SK-N-SH (cell line): Measurements from ENCODE around the gene SAMD5. TPM values are rescaled to one million over a fixed set of nuclear protein-coding genes. Genes with fewer than 3 reads are reported as not detected.

Experiments
- CTCF ChIA-PET: fragments of 300-600, 350-600 bp; formaldehyde crosslinking; extraction: SDS; loops from one replicate; lab custom pipeline; 2021; lab: Yijun Ruan, JAX
- POLR2A ChIA-PET: fragments of 350-600 bp; sonication (Branson Sonifier 250); formaldehyde crosslinking; extraction: SDS; loops from one replicate; lab custom pipeline; 2020; ENCODE audit warnings: antibody characterized with exemption, inconsistent platforms; lab: Yijun Ruan, JAX
- DNase-seq: peaks from one replicate; pipeline ENCODE4 v3.0.0; 2012
- H2AFZ ChIP-seq: fragments of 200-600 bp; sonication (generic); 2 replicates; pipeline ENCODE4 v1.8.1; 2016; ENCODE audit warnings: antibody characterized with exemption, mild to moderate bottlenecking, low read depth
- H3F3A ChIP-seq: fragments of 200-600 bp; sonication (generic); replicated peaks from 2 replicates; pipeline ENCODE3; 2016; ENCODE audit warnings: antibody characterized with exemption, mild to moderate bottlenecking; ENCODE audit not compliant: insufficient read depth
- H3K27ac ChIP-seq, 2 experiments: fragments of 200-500 bp in 1 of 2; fragments of 200-600 bp in 1 of 2; sonication (Bioruptor generic) in 1 of 2; sonication (generic), shearing (Covaris generic) in 1 of 2; 2 replicates each; pipeline versions ENCODE4 v1.5.1 to v1.6.1; 2014 to 2016; ENCODE audit warnings: low read depth in 2 of 2, inconsistent platforms in 1 of 2, low read length in 1 of 2, mild to moderate bottlenecking in 1 of 2, mixed read lengths in 1 of 2
- H3K27me3 ChIP-seq: fragments of 200-600 bp; sonication (generic), shearing (Covaris generic); 2 replicates; pipeline ENCODE4 v1.6.1; 2016; ENCODE audit warnings: mixed run types; ENCODE audit not compliant: insufficient read depth
- H3K36me3 ChIP-seq, 2 experiments: fragments of 200-500 bp in 1 of 2; fragments of 200-600 bp in 1 of 2; sonication (Bioruptor generic) in 1 of 2; sonication (generic) in 1 of 2; replicated peaks in 1 of 2; 2 replicates each; pipeline versions ENCODE3 to v1.5.1; 2014 to 2016; ENCODE audit warnings: low read length in 1 of 2, mild to moderate bottlenecking in 1 of 2; ENCODE audit not compliant: insufficient read depth in 2 of 2, control insufficient read depth in 1 of 2
- H3K4me1 ChIP-seq, 2 experiments: fragments of 200-500 bp in 1 of 2; fragments of 200-600 bp in 1 of 2; sonication (Bioruptor generic) in 1 of 2; sonication (generic), shearing (Covaris generic) in 1 of 2; 2 replicates each; pipeline versions ENCODE4 v1.5.1 to v1.6.1; 2014 to 2016; ENCODE audit warnings: low read depth in 1 of 2, low read length in 1 of 2, mixed run types in 1 of 2; ENCODE audit not compliant: insufficient read depth in 2 of 2, control insufficient read depth in 1 of 2
- H3K4me2 ChIP-seq: fragments of 200-600 bp; sonication (generic), shearing (Covaris generic); 2 replicates; pipeline ENCODE4 v1.6.1; 2017; ENCODE audit warnings: mixed run types
- H3K4me3 ChIP-seq, 2 experiments: fragments of 200-500 bp in 1 of 2; fragments of 200-600 bp in 1 of 2; sonication (Bioruptor generic) in 1 of 2; sonication (generic), shearing (Covaris generic) in 1 of 2; 2 replicates each; pipeline versions ENCODE4 v1.5.1 to v1.8.1; 2014 to 2016; ENCODE audit warnings: low read depth in 2 of 2, inconsistent platforms in 1 of 2, low read length in 1 of 2, mild to moderate bottlenecking in 1 of 2, mixed read lengths in 1 of 2, moderate library complexity in 1 of 2
- H3K79me2 ChIP-seq: fragments of 200-600 bp; sonication (generic); 2 replicates; pipeline ENCODE4 v1.8.1; 2017; ENCODE audit warnings: mild to moderate bottlenecking; ENCODE audit not compliant: insufficient read depth
- H3K9ac ChIP-seq: fragments of 200-600 bp; sonication (generic); 2 replicates; pipeline ENCODE4 v1.6.1; 2017; ENCODE audit warnings: mixed run types
- H3K9me2 ChIP-seq: fragments of 200-600 bp; sonication (generic); 2 replicates; pipeline ENCODE4 v1.6.1; 2017; ENCODE audit warnings: mixed run types
- H3K9me3 ChIP-seq: fragments of 200-600 bp; sonication (generic); 2 replicates; pipeline ENCODE4 v1.6.1; 2017; ENCODE audit warnings: mixed run types, mild to moderate bottlenecking, moderate library complexity
- H4K20me1 ChIP-seq: fragments of 200-600 bp; sonication (generic); 2 replicates; pipeline ENCODE4 v1.6.1; 2017; ENCODE audit warnings: mild to moderate bottlenecking, mixed run types; ENCODE audit not compliant: insufficient read depth
- CTCF ChIP-seq: fragments of 200-600 bp; sonication (generic); IDR thresholded peaks from 2 replicates; pipeline ENCODE4 v1.6.1; 2017; ENCODE audit warnings: antibody characterized with exemption, mild to moderate bottlenecking, moderate library complexity
- ELF1 ChIP-seq: IDR thresholded peaks from 2 replicates; pipeline ENCODE4 v1.4.0; 2012
- EZH2phosphoT487 ChIP-seq: fragments of 200-600 bp; sonication (generic); IDR thresholded peaks from 2 replicates; pipeline ENCODE4 v1.6.1; 2017; ENCODE audit warnings: low read depth, mixed run types, mild to moderate bottlenecking, antibody characterized with exemption, moderate library complexity, borderline replicate concordance
- FOXM1 ChIP-seq: IDR thresholded peaks from 2 replicates; pipeline ENCODE4 v1.4.0; 2012; ENCODE audit warnings: low read depth, mild to moderate bottlenecking
- GATA2 ChIP-seq: sonication (generic); formaldehyde crosslinking; IDR thresholded peaks from 2 replicates; pipeline ENCODE4 v1.5.0; 2020; ENCODE audit warnings: mild to moderate bottlenecking, missing genetic modification reagents
- MAX ChIP-seq: IDR thresholded peaks from 2 replicates; pipeline ENCODE4 v1.4.0; 2012; ENCODE audit warnings: low read depth
- MEF2A ChIP-seq: IDR thresholded peaks from 2 replicates; pipeline ENCODE4 v1.4.0; 2012; ENCODE audit warnings: low read depth, borderline replicate concordance
- NFIC ChIP-seq: IDR thresholded peaks from 2 replicates; pipeline ENCODE4 v1.4.0; 2012; ENCODE audit warnings: borderline replicate concordance
- NRF1 ChIP-seq: IDR thresholded peaks from 2 replicates; pipeline ENCODE4 v1.6.1; 2012; ENCODE audit warnings: low read depth, mild to moderate bottlenecking, low read length
- PBX3 ChIP-seq: IDR thresholded peaks from 2 replicates; pipeline ENCODE4; 2012
- POLR2AphosphoS5 ChIP-seq: IDR thresholded peaks from 2 replicates; pipeline ENCODE4 v1.6.1; 2012; ENCODE audit warnings: low read depth, low read length
- SIN3A ChIP-seq: IDR thresholded peaks from 2 replicates; pipeline ENCODE4 v1.6.1; 2012; ENCODE audit warnings: low read depth, mild to moderate bottlenecking, low read length, moderate library complexity, borderline replicate concordance
- TCF12 ChIP-seq: IDR thresholded peaks from 2 replicates; pipeline ENCODE4 v1.4.0; 2012
- USF1 ChIP-seq: IDR thresholded peaks from 2 replicates; pipeline ENCODE4 v1.4.0; 2012; ENCODE audit warnings: low read depth, borderline replicate concordance
- USF2 ChIP-seq: fragments of 150-350 bp; IDR thresholded peaks from 2 replicates; pipeline ENCODE4 v1.6.1; 2017; ENCODE audit warnings: antibody characterized with exemption, low read length, low read depth, borderline replicate concordance
- YY1 ChIP-seq: IDR thresholded peaks from 2 replicates; pipeline ENCODE4 v1.4.0; 2012; ENCODE audit warnings: low read depth, mild to moderate bottlenecking
- ZBTB33 ChIP-seq: IDR thresholded peaks from 2 replicates; pipeline ENCODE4 v1.4.0; 2012; ENCODE audit warnings: low read depth, borderline replicate concordance
- WGBS: methylation state at CpG from one replicate; pipeline ENCODE4 v1.1.6; 2017; ENCODE audit warnings: low lambda C conversion rate; 5-methylcytosine and 5-hydroxymethylcytosine counted together
- polyA plus RNA-seq, 3 experiments: library from polyadenylated mRNA; depleted of rRNA; stranded (reverse); fragments of >200 nt; gene quantifications; 2 replicates each; pipeline ENCODE4 v1.2.3, GENCODE V29; 2012

Gene SAMD5
- polyA plus RNA-seq, 1 of the 3 experiments (the other 2 are of a cell fraction) = not detected

- no peak for TF ChIP-seq MAX
Measured at GRCh38 chr6:147586044-147586443, 77.6 kb downstream of the SAMD5 start (continued).

- ChIA-PET CTCF (no interaction called here), POLR2A (no interaction called here)
- Histone ChIP-seq H3K4me3 (no peak overlapping the region), H3K36me3 (no peaks in the 10 kb centered on the region), H3K79me2 (no peaks in the 10 kb centered on the region), H4K20me1 (no peaks in the 10 kb centered on the region), H3K9me2 (no peaks in the 10 kb centered on the region), H3K4me2 (no peak overlapping the region), H3F3A (no peaks in the 10 kb centered on the region), H3K4me1 (no peaks in the 10 kb centered on the region), H3K9ac (no peak overlapping the region), H3K27ac (no peak overlapping the region), H3K27me3 (no peaks in the 10 kb centered on the region; the same call in 1 of the 2 replicates), H2AFZ (no peak overlapping the region), H3K9me3 (no peaks in the 10 kb centered on the region)
- TF ChIP-seq POLR2AphosphoS5 (no peak), CTCF (no peak), USF1 (no peak), NFIC (no peak), PBX3 (no peak), ZBTB33 (no peak), SIN3A (no peak), USF2 (no peak), MEF2A (no peak), YY1 (no peak), ELF1 (no peak), GATA2 (CRISPR knock-in tag) (no peak), FOXM1 (no peak), NRF1 (no peak), TCF12 (no peak), EZH2phosphoT487 (no peak)
- 11% methylated on average over 3 of the region's 3 CpGs for WGBS
- DNase-seq = no peak
Measured at GRCh38 chr6:147587907-147588306, 79.4 kb downstream of the SAMD5 start.
